ENCODE results near the gene ARL6IP1. TPM values are rescaled to one million over a fixed set of nuclear protein-coding genes. Genes with fewer than 3 reads are reported as not detected.

Gene ARL6IP1
- 100 to 1,000 TPM in 1 of 2 experiments, 10 to 100 TPM in 1; 92.0 to 102 TPM for total RNA-seq

DNA sequence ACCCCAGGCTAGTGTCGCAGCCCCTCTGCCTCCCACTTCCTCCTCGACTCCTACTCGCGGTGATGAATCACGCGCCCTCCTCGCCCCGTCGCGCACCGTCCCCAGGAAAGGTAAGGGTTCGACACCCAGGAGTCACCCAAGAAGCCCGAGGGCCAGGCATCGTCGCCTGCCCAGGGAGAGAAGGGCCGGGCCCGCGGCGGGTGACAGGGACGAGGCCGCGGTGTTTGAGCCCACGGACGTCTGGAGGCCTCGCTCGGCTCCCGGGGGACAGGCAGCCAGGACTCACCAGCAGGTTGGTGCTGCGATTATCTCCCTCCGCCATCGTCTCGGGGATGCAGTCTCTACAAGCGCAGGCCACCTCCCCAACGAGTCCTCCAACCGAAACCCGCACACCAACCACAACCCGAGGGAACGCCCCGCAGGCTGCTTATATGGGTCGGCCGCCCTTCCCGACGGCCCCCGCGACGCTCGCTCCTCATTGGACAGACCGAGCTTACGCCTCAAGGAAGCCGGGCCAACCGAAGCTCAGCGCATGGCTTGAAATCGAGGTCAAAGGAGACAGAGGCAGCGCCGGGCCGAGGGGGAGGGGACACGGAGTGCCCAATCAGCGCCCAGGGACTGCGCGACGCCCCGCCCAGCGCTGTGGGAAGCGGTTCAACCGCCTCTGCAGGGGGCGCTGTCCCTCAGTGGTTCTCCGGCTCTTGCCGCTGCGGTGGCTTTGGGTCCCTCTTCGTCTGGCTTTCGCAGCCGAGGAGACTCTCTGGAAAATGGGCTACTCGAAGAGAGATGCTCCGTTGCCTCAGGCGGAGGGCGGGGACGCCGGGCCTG lies at the start of gene ARL6IP1:
ARL6IP1 (minus strand) TSS at position 405 of the 828 bp plus-strand sequence; CDS start at position 322, 83 bp downstream.
- DNase-seq (peak; percentile 99), ATAC-seq (peak; percentile 98)
- Mint-ChIP-seq H3K4me1 (peaks cover 46% of the 10 kb centered on the region), H3K9me3 (ENCODE audit: low read depth) (no peaks in the 10 kb centered on the region), H3K27ac (peak within 1 kb of the TSS; percentile 99), H3K27me3 (no peaks in the 10 kb centered on the region), H3K4me3 (peak within 1 kb of the TSS; percentile 86), H3K36me3 (ENCODE audit: low read depth) (peaks cover 35% of the 10 kb centered on the region)
- CTCF ChIA-PET, result interaction anchor here (0.5 to 3.6 kb wide), 20 partner anchors 10 to 1385 kb away, joined by 3 to 34 read pairs (median 4); partner anchors contain the start of gene RPS15A
- intact Hi-C loops (cut with DNase I, micrococcal nuclease), result loop anchor here (1.0 to 5.0 kb wide), 11 partner anchors 11 to 754 kb away; partner anchors contain the start of genes COQ7 (in 2 of the 2), RPS15A (in 2 of the 2), SMG1 (in 2 of the 2) and CCP110 (in 1 of the 2)
- POLR2A ChIA-PET, result interaction anchor here (0.9 to 7.6 kb wide), 7 partner anchors 9 to 266 kb away, joined by 3 to 119 read pairs (median 4); partner anchors contain the start of genes COQ7 and RPS15A

DNA sequence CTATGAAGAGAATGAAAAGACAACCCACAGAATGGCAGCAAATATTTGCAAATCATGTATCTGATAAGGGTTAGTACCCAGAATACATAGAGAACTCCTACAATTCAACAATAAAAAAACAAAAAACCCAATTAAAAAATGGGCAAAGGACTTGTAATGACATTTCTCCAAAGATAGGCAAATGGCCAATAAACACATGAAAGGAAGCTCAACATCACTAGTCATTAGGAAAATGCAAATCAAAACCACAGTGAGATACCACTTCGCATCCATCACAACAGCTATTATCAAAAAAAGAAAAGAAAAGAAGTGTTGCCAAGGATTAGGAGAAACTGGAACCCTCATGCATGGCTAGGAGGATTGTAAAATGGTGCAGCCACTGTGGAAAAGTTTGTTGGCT lies 45.1 kb upstream of the ARL6IP1 start:
- ATAC-seq, result no peak
- H3K4me3 Mint-ChIP-seq, result no peak overlapping the region
- intact Hi-C loops (cut with DNase I, micrococcal nuclease), result no loop called here
- no peaks in the 10 kb centered on the region for H3K4me1 Mint-ChIP-seq
- H3K9me3 Mint-ChIP-seq (ENCODE audit: low read depth), result no peaks in the 10 kb centered on the region
- peak overlapping the region; percentile 11 for H3K27ac Mint-ChIP-seq
- ChIA-PET POLR2A (interaction anchor here (1.0 kb wide), 1 partner anchor 18 kb away, joined by 4 read pairs; no protein-coding TSS in a partner anchor), CTCF (interaction anchor here (1.0 to 1.1 kb wide), 2 partner anchors 29 to 46 kb away, joined by 3 read pairs; no protein-coding TSS in a partner anchor)
- peaks cover 63% of the 10 kb centered on the region for H3K36me3 Mint-ChIP-seq (ENCODE audit: low read depth)
- no peak for DNase-seq
- no peaks in the 10 kb centered on the region for H3K27me3 Mint-ChIP-seq

DNA sequence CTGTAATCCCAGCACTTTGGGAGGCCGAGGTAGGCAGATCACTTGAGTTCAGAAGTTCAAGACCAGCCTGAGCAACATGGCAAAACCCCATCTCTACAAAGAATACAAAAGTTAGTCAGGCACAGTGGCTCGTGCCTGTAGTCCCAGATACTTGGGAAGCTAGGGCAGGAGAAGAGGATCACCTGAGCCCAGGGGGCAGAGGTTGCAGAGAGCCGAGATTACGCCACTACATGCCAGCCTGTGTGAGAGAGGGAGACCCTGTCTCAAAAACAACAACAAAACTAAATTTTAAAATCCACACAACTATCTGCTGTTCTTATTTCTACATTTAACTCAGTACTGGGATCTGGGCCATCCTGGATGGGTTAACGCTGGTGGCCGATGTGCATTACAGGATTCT lies 41.2 kb upstream of the ARL6IP1 start:
- Mint-ChIP-seq H3K9me3 (ENCODE audit: low read depth) (no peaks in the 10 kb centered on the region), H3K4me3 (no peak overlapping the region), H3K36me3 (ENCODE audit: low read depth) (peaks cover 55% of the 10 kb centered on the region), H3K27ac (no peak overlapping the region), H3K4me1 (peaks cover 4% of the 10 kb centered on the region), H3K27me3 (no peaks in the 10 kb centered on the region)
- POLR2A ChIA-PET, result no interaction called here
- DNase-seq (no peak), ATAC-seq (no peak)
- intact Hi-C loops (cut with DNase I, micrococcal nuclease), result no loop called here
- CTCF ChIA-PET, result no interaction called here

DNA sequence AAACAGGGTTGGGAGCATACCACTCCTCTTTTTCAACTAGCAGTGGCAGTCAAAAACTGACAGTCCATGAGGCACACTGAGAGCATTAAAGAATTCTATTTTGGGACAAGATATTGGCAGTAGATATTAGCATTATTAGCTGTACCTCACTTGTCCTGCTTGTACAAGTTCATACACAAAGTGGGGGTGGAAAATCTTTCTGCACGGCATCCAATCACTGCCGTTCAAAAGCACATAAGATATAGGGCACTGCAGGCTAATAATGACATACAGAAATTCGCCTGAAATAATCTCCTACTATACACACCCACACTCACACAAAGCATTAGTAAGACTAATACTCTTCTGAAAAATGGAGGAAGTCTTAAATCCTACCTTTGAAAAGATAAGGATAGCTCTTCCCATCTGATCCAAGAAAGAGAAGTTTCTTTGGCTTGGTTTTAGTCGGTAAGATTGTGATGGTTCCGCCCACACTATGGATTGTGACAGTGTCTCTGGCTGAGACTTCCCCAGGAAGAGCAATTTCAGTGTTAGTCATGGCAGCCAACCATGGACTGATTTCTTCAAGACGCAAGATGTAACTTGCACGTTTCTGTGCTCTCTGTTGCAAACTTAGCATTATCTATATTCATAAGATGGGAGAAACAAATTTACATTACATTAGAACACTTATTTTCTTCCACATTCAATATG lies 40.6 kb upstream of the ARL6IP1 start:
- Mint-ChIP-seq H3K27ac (no peak overlapping the region), H3K4me3 (no peak overlapping the region), H3K36me3 (ENCODE audit: low read depth) (peaks cover 54% of the 10 kb centered on the region), H3K4me1 (peaks cover 10% of the 10 kb centered on the region), H3K27me3 (no peaks in the 10 kb centered on the region), H3K9me3 (ENCODE audit: low read depth) (no peaks in the 10 kb centered on the region)
- no peak for DNase-seq
- intact Hi-C loops (cut with DNase I, micrococcal nuclease), result no loop called here
- ChIA-PET POLR2A (no interaction called here), CTCF (no interaction called here)
- ATAC-seq, result no peak

DNA sequence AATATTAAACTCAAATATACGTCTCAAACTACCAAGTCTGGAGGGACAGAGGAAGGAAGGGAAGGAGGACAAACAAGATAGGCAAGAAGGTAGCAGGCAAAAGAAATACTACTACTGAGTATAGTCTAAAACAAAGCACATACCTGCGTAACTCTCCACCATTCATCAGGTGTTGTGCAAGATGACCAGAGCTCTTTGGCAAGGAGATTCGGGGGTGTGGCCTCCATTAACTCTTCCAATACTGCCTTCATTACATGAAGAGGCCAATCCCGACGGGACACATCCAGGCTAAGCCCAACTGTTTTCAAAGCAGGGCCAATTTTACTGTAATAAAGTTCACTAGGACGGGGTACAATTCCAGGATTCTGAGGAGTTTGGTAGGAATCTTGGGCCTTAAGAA lies 38.2 kb upstream of the ARL6IP1 start:
- Mint-ChIP-seq H3K4me3 (no peak overlapping the region), H3K27me3 (no peaks in the 10 kb centered on the region), H3K4me1 (peaks cover 16% of the 10 kb centered on the region), H3K9me3 (ENCODE audit: low read depth) (no peaks in the 10 kb centered on the region), H3K27ac (no peak overlapping the region), H3K36me3 (ENCODE audit: low read depth) (peaks cover 57% of the 10 kb centered on the region)
- ATAC-seq (no peak), DNase-seq (no peak)
- ChIA-PET CTCF (no interaction called here), POLR2A (no interaction called here)
- intact Hi-C loops (cut with DNase I, micrococcal nuclease), result loop anchor here in 1 of 2 experiments (5.0 to 10.0 kb wide), 2 partner anchors 37 to 125 kb away; partner anchors contain the start of gene ARL6IP1

DNA sequence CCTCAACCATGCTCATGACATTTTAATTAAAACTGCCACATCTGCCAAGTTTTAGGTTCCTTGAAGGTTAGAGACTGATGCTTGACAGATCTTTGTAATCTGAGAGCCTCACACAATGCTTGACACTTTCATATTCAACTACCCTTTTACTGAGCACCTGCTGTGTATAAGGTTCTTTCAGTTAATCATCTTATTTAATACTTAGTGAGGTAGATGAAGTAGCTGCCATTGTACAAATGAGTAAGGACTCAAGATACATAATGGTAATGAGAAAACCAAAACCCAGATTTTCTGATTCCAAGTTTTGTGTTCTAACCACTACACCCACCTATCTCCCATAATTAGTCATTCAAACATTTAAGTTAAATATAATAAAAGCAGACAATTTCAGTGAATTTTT lies 35.4 kb upstream of the ARL6IP1 start:
- no peaks in the 10 kb centered on the region for H3K9me3 Mint-ChIP-seq (ENCODE audit: low read depth)
- H3K4me3 Mint-ChIP-seq, result no peak overlapping the region
- H3K27me3 Mint-ChIP-seq, result no peaks in the 10 kb centered on the region
- POLR2A ChIA-PET, result interaction anchor here (1.0 kb wide), 1 partner anchor 19 kb away, joined by 3 read pairs; no protein-coding TSS in a partner anchor
- DNase-seq (no peak), ATAC-seq (peak; percentile 98)
- intact Hi-C loops (cut with DNase I, micrococcal nuclease), result loop anchor here (2.0 to 10.0 kb wide), 3 partner anchors 34 to 128 kb away; partner anchors contain the start of gene ARL6IP1 (in 2 of the 2)
- H3K36me3 Mint-ChIP-seq (ENCODE audit: low read depth), result peaks cover 57% of the 10 kb centered on the region
- peak overlapping the region; percentile 73 for H3K27ac Mint-ChIP-seq
- peaks cover 16% of the 10 kb centered on the region for H3K4me1 Mint-ChIP-seq
- CTCF ChIA-PET, result interaction anchor here (2.0 to 2.5 kb wide), 2 partner anchors 11 to 35 kb away, joined by 5 to 10 read pairs; partner anchors contain the start of gene ARL6IP1

DNA sequence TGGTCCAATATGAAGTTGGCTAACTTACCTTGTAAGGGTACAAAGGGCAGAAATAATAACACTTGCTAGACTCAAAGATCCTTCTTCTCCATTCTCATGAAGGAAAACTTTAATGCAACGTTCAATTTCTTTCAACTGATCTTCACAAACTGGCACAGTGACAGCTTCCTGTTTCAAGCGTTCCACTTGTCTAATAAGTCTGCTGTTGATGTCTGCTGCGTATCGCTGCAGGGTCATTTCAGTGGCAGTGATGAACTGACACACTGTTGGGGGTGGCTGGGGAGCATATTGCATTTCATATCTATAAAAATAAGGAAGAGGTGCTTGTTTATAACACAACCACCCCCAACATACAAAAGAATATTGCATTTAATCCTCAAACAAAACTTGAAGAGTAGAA lies 33.5 kb upstream of the ARL6IP1 start:
- Mint-ChIP-seq H3K9me3 (ENCODE audit: low read depth) (no peaks in the 10 kb centered on the region), H3K27ac (no peak overlapping the region), H3K36me3 (ENCODE audit: low read depth) (peaks cover 58% of the 10 kb centered on the region), H3K4me3 (no peak overlapping the region), H3K4me1 (peaks cover 16% of the 10 kb centered on the region), H3K27me3 (no peaks in the 10 kb centered on the region)
- no peak for DNase-seq
- intact Hi-C loops (cut with DNase I, micrococcal nuclease), result loop anchor here in 1 of 2 experiments (5.0 to 10.0 kb wide), 2 partner anchors 33 to 130 kb away; partner anchors contain the start of gene ARL6IP1
- ATAC-seq, result no peak
- POLR2A ChIA-PET, result no interaction called here
- CTCF ChIA-PET, result no interaction called here

DNA sequence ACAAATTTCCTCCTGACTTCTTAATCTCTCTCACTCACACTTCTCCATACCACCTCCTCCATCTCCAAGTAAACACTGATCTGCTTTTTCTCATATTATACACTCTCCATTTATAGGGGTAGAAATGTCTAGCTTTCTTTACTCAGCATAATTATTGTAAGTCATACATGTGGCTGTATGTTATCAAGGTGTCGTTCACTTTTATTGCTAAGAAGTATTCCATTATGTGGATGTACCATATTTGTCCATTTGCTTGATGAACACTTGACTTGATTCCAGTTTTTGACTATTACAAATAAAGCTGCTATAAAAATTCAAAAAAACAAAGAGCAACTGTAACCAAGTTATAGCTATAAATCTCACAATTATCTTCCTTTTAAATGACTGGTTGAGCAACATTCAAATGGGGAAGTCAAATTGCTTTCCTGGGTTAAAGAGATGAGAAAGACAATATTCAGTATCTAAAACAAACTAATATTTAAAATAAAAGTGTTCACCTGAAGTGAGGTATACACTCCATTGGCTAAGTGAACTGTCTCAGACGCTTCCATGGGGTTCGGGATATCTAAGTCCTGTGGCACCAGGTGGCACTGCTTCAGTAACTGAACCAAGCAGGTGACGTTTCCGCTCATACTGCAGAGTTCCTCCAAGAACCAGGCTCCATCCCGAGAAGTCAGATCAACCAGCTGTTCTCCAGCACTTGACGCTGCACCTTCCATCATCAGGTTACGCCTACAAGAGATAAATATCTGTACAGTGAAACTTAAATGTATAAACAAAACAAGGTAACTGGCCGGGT lies 32.6 kb upstream of the ARL6IP1 start:
- Mint-ChIP-seq H3K27me3 (no peaks in the 10 kb centered on the region), H3K9me3 (ENCODE audit: low read depth) (no peaks in the 10 kb centered on the region), H3K36me3 (ENCODE audit: low read depth) (peaks cover 61% of the 10 kb centered on the region), H3K27ac (no peak overlapping the region), H3K4me1 (peaks cover 16% of the 10 kb centered on the region), H3K4me3 (no peak overlapping the region)
- no peak for ATAC-seq
- intact Hi-C loops (cut with DNase I, micrococcal nuclease), result loop anchor here in 1 of 2 experiments (10.0 kb wide), 1 partner anchor 131 kb away; no protein-coding TSS in a partner anchor
- no peak for DNase-seq
- ChIA-PET CTCF (interaction anchor here (0.5 to 0.7 kb wide), 2 partner anchors 61 to 224 kb away, joined by 3 read pairs; no protein-coding TSS in a partner anchor), POLR2A (no interaction called here)

DNA sequence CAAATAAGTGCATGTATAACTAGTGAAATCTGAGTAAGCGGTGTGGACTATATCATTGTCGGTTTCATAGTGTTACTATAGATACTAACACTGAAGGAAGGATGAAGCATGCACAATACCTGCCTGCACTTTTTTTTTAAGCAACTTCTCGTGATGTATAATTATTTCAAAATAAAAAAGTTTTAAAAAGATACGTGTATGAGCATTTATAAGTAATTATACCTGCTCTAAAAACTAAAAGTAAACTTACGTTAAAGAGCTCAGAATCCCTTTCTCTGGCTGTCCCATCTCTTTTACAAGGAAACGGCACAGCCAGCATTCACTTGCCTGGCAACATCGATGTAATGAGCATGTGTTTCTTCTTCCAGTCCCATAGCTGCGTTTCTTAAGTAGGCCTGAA lies 31.3 kb upstream of the ARL6IP1 start:
- intact Hi-C loops (cut with DNase I, micrococcal nuclease), result loop anchor here in 1 of 2 experiments (10.0 kb wide), 1 partner anchor 132 kb away; no protein-coding TSS in a partner anchor
- Mint-ChIP-seq H3K4me1 (peaks cover 18% of the 10 kb centered on the region), H3K27ac (no peak overlapping the region), H3K9me3 (ENCODE audit: low read depth) (no peaks in the 10 kb centered on the region), H3K27me3 (no peaks in the 10 kb centered on the region), H3K4me3 (no peak overlapping the region), H3K36me3 (ENCODE audit: low read depth) (peaks cover 61% of the 10 kb centered on the region)
- ChIA-PET CTCF (interaction anchor here (0.5 to 1.5 kb wide), 3 partner anchors 12 to 1974 kb away, joined by 3 to 4 read pairs (median 3); no protein-coding TSS in a partner anchor), POLR2A (no interaction called here)
- ATAC-seq, result no peak
- no peak for DNase-seq

DNA sequence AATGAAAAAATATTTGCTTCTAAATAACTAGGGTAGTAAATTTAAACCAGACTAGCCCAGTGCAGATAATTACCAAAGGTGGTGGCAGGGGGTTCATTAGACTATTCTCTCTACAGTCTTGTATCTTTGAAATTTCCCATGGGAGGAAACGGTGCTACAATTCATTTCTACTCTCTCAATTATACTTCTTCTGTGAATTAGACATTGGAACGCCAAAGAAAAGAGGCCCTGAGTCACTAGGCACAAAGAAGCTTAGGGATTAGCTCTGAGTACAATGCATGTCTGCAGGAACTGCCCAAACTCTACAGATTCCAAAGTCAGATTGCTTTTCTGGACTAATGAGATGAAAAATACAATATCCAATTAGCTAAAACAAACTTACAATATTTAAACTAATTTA lies 30.7 kb upstream of the ARL6IP1 start:
- intact Hi-C loops (cut with DNase I, micrococcal nuclease), result loop anchor here in 1 of 2 experiments (10.0 kb wide), 1 partner anchor 133 kb away; no protein-coding TSS in a partner anchor
- H3K27me3 Mint-ChIP-seq, result no peaks in the 10 kb centered on the region
- H3K9me3 Mint-ChIP-seq (ENCODE audit: low read depth), result no peaks in the 10 kb centered on the region
- peaks cover 13% of the 10 kb centered on the region for H3K4me1 Mint-ChIP-seq
- peaks cover 58% of the 10 kb centered on the region for H3K36me3 Mint-ChIP-seq (ENCODE audit: low read depth)
- no peak overlapping the region for H3K27ac Mint-ChIP-seq
- DNase-seq (no peak), ATAC-seq (no peak)
- ChIA-PET CTCF (interaction anchor here (1.0 to 1.5 kb wide), 4 partner anchors 11 to 30 kb away, joined by 3 to 8 read pairs (median 4); partner anchors contain the start of gene ARL6IP1), POLR2A (no interaction called here)
- no peak overlapping the region for H3K4me3 Mint-ChIP-seq

Measured in activated CD4-positive, alpha-beta T cell treated with anti-CD3 and anti-CD28 coated beads for 36 hours (primary cell).